Measurements from ENCODE around the gene ACOXL. TPM values are rescaled to one million over a fixed set of nuclear protein-coding genes. Genes with fewer than 3 reads are reported as not detected.

The ACOXL gene
- total and polyA plus RNA-seq, 8 donors, result 4.7 to 30.3 (median 8.3) TPM

GRCh38 chr2:110970201-110970600 is 237.8 kb downstream of the ACOXL start:
- DNase-seq (no peak), ATAC-seq (no peak)
- TF ChIP-seq CTCF (IDR thresholded peaks at IDR 0.05), result no peak
- intact Hi-C loops (cut with DNase I), result no loop called here
- H3K27me3 ChIP-seq, result no peaks in the 10 kb centered on the region
- peaks cover 0 to 4% of the 10 kb centered on the region in 2 donors for H3K4me1 ChIP-seq
- H3K9me3 ChIP-seq, result no peaks in the 10 kb centered on the region
- H3K36me3 ChIP-seq, result no peaks in the 10 kb centered on the region
- no peak overlapping the region for H3K4me3 ChIP-seq
- H3K27ac ChIP-seq, result no peak overlapping the region

DNA sequence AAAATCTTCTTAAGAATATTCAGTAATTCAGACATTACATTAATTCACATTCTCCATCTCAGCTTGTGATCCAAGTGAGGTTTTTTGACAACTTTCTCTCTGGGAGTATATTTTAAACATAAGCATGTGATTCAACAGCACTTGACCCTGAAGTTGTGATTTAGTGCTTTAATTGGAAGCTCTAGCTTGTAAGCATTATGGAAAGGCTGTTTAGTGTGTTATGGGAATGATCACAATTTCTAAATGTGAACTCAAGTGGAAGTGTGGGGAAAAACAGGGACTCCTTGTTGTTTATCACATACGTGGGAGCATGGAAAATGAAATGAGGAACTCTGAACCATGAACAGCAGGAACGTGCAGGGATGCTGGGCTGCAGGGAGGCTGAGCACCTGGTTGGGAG is 239.4 kb downstream of the ACOXL start:
- no peak for DNase-seq
- ATAC-seq, result peak; percentile 45
- TF ChIP-seq CTCF (IDR thresholded peaks at IDR 0.05), result no peak

DNA sequence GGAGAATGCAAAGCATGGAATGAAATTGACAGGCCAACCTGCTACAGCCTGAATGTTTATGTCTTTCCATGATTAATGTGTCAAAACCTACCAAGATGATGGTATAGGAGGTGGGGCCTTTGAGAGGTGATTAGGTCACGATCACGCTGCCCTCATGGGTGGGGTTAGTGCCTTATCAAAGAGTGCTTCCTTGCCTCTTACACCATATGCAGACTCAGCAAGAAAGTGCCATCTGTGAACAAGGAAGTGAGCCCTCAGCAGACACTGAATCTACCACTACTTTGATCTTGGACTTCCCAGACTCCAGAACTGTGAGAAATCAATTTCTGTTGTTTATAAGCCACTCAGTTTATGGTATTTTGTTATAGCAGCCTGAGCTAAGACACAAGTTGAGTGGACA is 240.9 kb downstream of the ACOXL start:
- Histone ChIP-seq H3K9me3 (no peaks in the 10 kb centered on the region), H3K27me3 (no peaks in the 10 kb centered on the region), H3K36me3 (no peaks in the 10 kb centered on the region), H3K4me3 (no peak overlapping the region), H3K4me1 (peaks cover 0 to 4% of the 10 kb centered on the region in 2 donors), H3K27ac (no peak overlapping the region)
- DNase-seq, result no peak
- ATAC-seq, result peak; percentile 31
- TF ChIP-seq CTCF (IDR thresholded peaks at IDR 0.05), result no peak
- intact Hi-C loops (cut with DNase I), result no loop called here

More for the DNA sequence above, 239.4 kb downstream of the ACOXL start:
- Histone ChIP-seq H3K27ac (no peak overlapping the region), H3K9me3 (no peaks in the 10 kb centered on the region), H3K4me1 (peaks cover 0 to 4% of the 10 kb centered on the region in 2 donors), H3K4me3 (no peak overlapping the region), H3K27me3 (no peaks in the 10 kb centered on the region), H3K36me3 (no peaks in the 10 kb centered on the region)
- intact Hi-C loops (cut with DNase I), result no loop called here

- no peak for TF ChIP-seq CTCF (IDR thresholded peaks at IDR 0.05)
- Histone ChIP-seq H3K9me3 (no peaks in the 10 kb centered on the region), H3K4me1 (peaks cover 0 to 4% of the 10 kb centered on the region in 2 donors), H3K36me3 (no peaks in the 10 kb centered on the region), H3K27ac (no peak overlapping the region), H3K4me3 (no peak overlapping the region), H3K27me3 (no peaks in the 10 kb centered on the region)
- ATAC-seq (no peak), DNase-seq (no peak)
- intact Hi-C loops (cut with DNase I), result no loop called here
Measured at GRCh38 chr2:110977403-110977802, 245.0 kb downstream of the ACOXL start.

- ATAC-seq, result no peak
- DNase-seq, result no peak
Measured at GRCh38 chr2:110978148-110978547, 245.8 kb downstream of the ACOXL start.

More at GRCh38 chr2:110978148-110978547, 245.8 kb downstream of the ACOXL start:
- Histone ChIP-seq H3K4me1 (peaks cover 0 to 4% of the 10 kb centered on the region in 2 donors), H3K27me3 (no peaks in the 10 kb centered on the region), H3K27ac (no peak overlapping the region), H3K36me3 (no peaks in the 10 kb centered on the region), H3K9me3 (no peaks in the 10 kb centered on the region), H3K4me3 (no peak overlapping the region)
- intact Hi-C loops (cut with DNase I), result no loop called here
- TF ChIP-seq CTCF (IDR thresholded peaks at IDR 0.05), result no peak

Data from left lung (tissue), 10 donors.